Endothelial cell of hepatic sinusoid (primary cell): ENCODE results near the gene MIAT.

Experiments
- in situ Hi-C: cut with HindIII; loops from 2 replicates; pipeline ENCODE4 v1.10.0; 2017; ENCODE audit warnings: low sequenced_read_pairs

The MIAT gene

DNA sequence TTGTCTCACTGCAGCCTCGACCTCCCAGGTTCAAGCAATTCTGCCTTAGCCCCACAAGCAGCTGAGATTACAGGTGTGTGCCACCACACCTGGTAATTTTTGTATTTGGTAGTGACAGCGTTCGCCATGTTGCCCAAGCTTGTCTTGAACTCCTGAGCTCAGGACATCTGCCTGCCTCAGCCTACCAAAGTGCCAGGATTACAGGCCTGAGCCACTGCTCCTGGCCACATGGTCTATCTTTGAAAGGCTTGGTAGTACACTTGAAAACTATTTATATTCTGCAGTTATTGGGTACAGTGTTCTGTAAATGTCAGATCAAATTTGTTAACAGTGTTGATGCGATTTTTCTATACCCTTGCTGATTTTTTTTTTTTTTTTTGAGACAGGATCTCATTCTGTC lies 26.1 kb upstream of the MIAT start:
- in situ Hi-C loops: no loop called here

DNA sequence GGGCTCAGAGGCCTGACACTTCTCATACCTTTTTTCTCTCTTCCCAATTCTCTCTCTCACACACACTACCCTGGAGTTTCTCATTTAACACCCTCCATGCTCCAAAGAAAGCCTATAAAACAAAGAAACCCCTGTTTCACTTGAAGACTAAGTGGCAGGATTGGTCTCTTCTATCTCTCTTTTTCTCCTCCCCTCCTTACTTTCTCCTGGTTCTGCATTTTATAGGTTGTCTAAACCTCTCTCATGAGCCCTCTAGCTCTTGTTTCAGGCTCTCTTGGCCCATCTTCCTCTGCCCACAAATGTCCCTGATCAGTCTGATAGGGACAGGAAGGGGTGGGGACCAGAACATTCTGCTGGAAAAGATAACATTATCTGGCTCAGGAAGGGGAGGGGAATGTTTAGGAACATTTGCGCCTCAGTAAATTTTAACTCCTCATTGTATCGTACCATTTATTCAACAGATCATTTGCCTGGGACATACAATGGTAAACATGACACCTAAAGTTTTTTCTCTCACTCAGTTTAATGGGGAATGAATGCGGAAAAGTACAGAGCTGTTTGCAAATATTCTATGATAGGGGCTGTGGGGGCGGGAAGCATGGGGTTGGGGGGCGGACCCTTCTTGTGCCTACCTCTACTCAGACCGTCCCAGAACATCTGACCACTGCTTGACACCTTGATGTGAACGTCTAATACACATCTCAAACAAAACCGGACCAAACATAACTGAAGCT lies 24.8 kb upstream of the MIAT start:
- in situ Hi-C loops: no loop called here

- in situ Hi-C loops: no loop called here
Measured at GRCh38 chr22:26634189-26634588, 23.2 kb upstream of the MIAT start.

GRCh38 chr22:26635117-26635516 lies 22.3 kb upstream of the MIAT start:
- in situ Hi-C loops: no loop called here

- in situ Hi-C loops: no loop called here
Measured at GRCh38 chr22:26636296-26636695, 21.1 kb upstream of the MIAT start.

GRCh38 chr22:26642465-26643417 lies 14.6 kb upstream of the MIAT start:
- in situ Hi-C loops: no loop called here

- in situ Hi-C loops: no loop called here
Measured at GRCh38 chr22:26643418-26644100, 13.8 kb upstream of the MIAT start.

DNA sequence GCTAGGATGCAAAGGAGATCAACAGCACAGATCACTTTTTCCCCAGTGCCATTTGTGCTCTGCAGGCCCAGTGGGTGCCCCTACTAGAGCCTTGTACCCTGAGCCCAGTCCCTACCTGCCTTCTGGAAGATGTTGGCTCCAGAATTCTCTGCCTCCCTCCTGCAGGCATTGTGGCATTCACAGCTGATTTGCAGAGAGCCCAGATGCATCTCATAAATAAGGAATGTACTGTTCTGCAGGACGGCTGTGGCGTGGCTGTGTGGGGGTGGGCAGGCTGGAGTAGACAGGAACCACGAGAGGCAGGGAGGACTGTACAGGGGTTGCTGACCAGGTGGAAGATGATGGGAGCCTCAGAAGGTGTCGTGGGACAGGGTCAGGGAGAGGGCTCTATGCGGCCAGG lies 11.2 kb upstream of the MIAT start:
- in situ Hi-C loops: no loop called here

GRCh38 chr22:26648011-26648497 lies 9.3 kb upstream of the MIAT start:
- in situ Hi-C loops: no loop called here

- in situ Hi-C loops: no loop called here
Measured at GRCh38 chr22:26648528-26649388, 8.6 kb upstream of the MIAT start.

- in situ Hi-C loops: no loop called here
Measured at GRCh38 chr22:26650722-26651421, 6.5 kb upstream of the MIAT start.

DNA sequence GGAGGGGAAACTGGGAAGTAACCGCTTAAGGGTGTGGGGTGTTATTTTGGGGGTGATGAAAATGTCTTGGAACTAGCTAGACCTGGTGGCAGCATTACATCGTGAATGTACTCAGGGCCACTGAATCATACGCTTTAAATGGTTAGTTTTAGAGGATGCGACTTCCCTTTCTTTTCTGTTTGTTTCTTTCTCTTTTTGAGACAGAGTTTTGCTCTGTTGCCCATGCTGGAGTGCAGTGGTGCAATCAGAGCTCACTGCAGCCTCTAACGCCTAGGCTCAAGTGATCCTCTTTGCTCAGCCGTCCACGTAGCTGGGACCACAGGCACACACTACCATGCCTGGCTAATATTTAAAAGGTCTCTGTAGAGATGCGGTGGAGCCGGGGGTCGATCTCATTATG lies 5.6 kb upstream of the MIAT start:
- in situ Hi-C loops: no loop called here

DNA sequence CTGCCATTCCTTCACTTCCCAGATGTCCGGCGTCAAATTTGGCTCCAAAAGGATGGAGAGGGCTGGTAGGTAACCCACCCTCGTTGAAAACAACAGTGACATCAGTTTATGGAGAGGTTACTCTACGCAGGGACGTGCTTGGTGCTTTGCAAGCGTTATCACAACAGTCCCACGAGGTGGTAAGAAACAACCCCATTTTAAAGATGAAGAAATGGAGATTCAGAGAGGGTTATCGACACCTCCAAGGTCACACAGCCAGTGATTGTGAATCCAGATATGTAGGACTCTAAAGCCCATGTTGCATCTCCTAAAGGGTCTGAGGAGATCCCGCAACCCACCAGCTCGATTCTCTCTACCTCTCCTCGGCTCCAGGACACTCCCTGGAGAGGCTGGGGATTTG lies 773 bp downstream of the MIAT start:
- in situ Hi-C loops: loop anchor here (5.0 kb wide), 1 partner anchor 91 kb away; no protein-coding TSS in a partner anchor

- in situ Hi-C loops: loop anchor here (5.0 kb wide), 1 partner anchor 92 kb away; no protein-coding TSS in a partner anchor
Measured at GRCh38 chr22:26658671-26659478, 1.5 kb downstream of the MIAT start.

- in situ Hi-C loops: no loop called here
Measured at GRCh38 chr22:26660356-26660755, 3.0 kb downstream of the MIAT start.

DNA sequence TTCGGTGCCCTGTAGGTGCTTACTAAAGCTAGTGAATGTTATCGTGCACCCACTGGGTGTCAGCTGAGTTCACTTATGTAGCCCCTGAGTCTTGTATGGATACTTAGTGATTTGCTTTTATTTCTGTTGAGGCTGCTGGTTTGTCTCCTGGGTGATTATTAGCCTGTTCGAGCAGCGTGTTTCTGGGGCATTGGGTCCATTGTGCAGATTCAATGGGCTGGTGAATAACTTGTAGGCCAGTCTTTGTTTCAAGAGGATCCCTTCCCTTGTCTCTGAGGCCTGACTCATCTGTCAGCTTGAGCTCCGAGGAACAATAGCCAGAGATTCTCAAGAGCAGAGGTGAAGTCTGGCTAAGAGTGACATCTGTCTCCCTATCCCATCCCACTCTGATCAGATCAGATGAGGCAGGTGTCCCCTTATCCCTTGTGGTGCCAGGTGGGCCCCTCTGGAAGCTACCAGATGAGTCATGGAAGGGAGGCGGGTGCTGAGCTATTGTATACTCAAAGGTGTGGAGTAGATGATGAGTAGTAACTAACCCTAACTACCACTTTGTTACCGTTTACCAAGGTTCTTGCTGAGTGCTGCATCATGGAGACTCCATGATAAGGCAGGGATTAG lies 3.7 kb downstream of the MIAT start:
- in situ Hi-C loops: no loop called here

DNA sequence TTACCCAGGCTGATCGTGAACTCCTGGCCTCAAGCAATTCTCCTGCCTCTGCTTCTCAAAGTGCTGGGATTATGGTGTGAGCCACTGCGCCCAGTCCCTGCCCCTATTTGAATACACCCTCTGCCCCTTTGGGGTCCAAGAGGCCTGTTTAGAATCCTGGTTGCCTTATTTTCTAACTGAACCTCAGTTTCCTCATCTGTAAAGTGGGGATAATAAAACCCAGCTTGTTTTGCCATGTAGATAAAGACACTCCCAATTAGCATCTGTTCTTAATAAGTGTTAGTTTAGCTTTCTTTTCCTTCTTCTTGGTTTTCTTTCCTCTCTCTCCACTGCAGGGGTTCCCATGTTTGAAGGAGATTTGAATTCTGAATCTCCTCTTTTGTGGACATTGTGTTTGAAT lies 4.8 kb downstream of the MIAT start:
- in situ Hi-C loops: no loop called here

DNA sequence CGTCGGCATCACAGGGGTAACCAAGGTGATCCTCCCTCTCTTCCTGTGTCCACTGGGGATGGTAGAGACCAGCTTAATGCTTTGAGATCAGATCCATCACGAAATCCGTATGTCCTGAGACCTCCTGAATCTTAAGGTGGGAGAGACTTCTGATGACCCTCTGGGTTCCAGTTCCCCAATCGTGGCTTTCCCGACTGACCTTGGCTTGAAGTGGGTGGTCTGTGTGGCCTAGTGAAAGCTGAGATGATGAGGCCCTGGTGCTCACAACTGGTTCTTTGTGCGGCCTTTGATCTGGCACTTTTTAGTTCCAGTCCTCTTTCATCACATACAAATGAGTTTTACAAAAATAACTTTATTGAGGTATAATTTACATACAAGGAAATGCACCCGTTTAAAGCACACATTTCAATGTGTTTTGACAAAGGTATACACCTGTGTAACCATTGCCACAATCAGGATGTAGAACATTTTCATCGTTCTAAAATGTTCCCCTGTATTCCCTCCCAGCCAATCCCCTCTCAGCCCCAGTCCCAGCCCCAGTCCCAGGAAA lies 6.1 kb downstream of the MIAT start:
- in situ Hi-C loops: no loop called here
